Thoracic aorta (tissue), 2 donors: ENCODE data around the gene TNFRSF12A. TPM values are rescaled to one million over a fixed set of nuclear protein-coding genes. Genes with fewer than 3 reads are reported as not detected.

Experiments used
- ATAC-seq: fragments of 150-250 bp; one replicate; pipeline ENCODE4 v1.8.0; 2017; ENCODE audit warnings: low read depth; ENCODE audit not compliant: insufficient number of reproducible peaks, low FRiP score
- DNase-seq: peaks from one replicate; pipeline ENCODE4 v3.0.0-alpha.2; 2020; ENCODE audit warnings: low spot score
- H3K27ac ChIP-seq, 2 donors: fragments of 200-600 bp; sonication (generic); 1 replicate in 1 of 2; 2 replicates in 1 of 2; pipeline ENCODE4 v1.5.1; 2016; ENCODE audit warnings: mild to moderate bottlenecking in 2 of 2, moderate library complexity in 2 of 2
- H3K27me3 ChIP-seq: fragments of 200-600 bp; sonication (generic); replicated peaks from 2 replicates; pipeline ENCODE4 v1.6.0; 2016; ENCODE audit warnings: mild to moderate bottlenecking; ENCODE audit not compliant: insufficient read depth
- H3K36me3 ChIP-seq: fragments of 200-600 bp; sonication (generic); one replicate; pipeline ENCODE4 v1.5.1; 2016
- H3K4me1 ChIP-seq, 2 donors: fragments of 200-600 bp; sonication (generic); 1 replicate in 1 of 2; 2 replicates in 1 of 2; pipeline versions ENCODE4 v1.5.1 to v1.6.0; 2016; ENCODE audit warnings: low read depth in 2 of 2, mild to moderate bottlenecking in 1 of 2; ENCODE audit not compliant: control insufficient read depth in 1 of 2
- H3K4me3 ChIP-seq: fragments of 200-600 bp; sonication (generic); 2 replicates; pipeline ENCODE4 v1.5.1; 2016; ENCODE audit warnings: mild to moderate bottlenecking
- H3K9me3 ChIP-seq: fragments of 200-600 bp; sonication (generic); 2 replicates; pipeline ENCODE4 v1.5.1; 2016
- CTCF ChIP-seq: fragments of 200-600 bp; sonication (generic); IDR thresholded peaks from one replicate; pipeline ENCODE4 v1.5.1; 2019; ENCODE audit warnings: antibody characterized with exemption
- total RNA-seq, 2 donors: library from RNA; depleted of rRNA; stranded (reverse); fragments of >200 nt; gene quantifications; one replicate each; pipeline versions ENCODE4 v1.1.0 to v1.2.3, GENCODE V29; 2016

The TNFRSF12A gene
- total RNA-seq, 2 donors from 2014 or later: 274 to 461 TPM

DNA sequence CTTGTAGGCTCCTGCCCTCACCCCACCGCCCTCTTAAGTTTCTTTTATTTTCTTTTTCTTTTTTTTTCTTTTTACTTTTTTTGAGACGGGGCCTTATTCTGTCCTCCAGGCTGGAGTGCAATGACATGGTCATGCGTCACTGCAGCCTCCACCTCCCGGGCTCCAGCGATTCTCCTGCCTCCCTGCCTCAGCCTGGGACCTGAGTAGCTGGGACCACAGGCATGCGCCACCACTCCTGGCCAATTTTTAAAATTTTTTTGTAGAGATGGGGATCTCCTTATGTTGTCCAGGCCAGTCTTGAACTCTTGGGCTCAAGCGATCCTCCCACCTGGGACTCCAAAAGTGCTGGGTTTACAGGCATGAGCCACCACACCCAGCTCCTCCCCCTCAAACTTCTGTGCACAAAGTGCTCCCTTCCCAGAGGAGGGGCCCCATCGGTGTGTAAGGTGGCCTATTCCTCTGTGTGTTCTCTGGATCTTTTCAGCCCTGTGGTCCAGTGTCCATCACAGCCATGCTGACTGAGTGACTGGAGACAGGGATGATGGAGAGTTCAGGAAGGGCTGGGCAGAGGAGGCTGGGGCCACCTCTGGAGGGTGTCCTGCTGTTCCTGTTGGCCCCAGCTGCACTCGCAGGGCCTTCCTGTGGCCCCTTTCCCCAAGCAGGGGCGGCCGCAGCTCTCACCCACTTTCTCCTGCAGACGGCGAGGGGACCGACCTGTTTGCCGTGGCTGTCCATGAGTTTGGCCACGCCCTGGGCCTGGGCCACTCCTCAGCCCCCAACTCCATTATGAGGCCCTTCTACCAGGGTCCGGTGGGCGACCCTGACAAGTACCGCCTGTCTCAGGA is 36.4 kb downstream of the TNFRSF12A start:
- Histone ChIP-seq H3K4me3 (no peak overlapping the region), H3K27me3 (no peaks in the 10 kb centered on the region), H3K4me1 (peaks cover 11 to 20% of the 10 kb centered on the region in 2 donors), H3K9me3 (no peaks in the 10 kb centered on the region), H3K36me3 (no peaks in the 10 kb centered on the region), H3K27ac (no peak overlapping the region)
- ATAC-seq (no peak), DNase-seq (no peak)
- TF ChIP-seq CTCF: no peak

DNA sequence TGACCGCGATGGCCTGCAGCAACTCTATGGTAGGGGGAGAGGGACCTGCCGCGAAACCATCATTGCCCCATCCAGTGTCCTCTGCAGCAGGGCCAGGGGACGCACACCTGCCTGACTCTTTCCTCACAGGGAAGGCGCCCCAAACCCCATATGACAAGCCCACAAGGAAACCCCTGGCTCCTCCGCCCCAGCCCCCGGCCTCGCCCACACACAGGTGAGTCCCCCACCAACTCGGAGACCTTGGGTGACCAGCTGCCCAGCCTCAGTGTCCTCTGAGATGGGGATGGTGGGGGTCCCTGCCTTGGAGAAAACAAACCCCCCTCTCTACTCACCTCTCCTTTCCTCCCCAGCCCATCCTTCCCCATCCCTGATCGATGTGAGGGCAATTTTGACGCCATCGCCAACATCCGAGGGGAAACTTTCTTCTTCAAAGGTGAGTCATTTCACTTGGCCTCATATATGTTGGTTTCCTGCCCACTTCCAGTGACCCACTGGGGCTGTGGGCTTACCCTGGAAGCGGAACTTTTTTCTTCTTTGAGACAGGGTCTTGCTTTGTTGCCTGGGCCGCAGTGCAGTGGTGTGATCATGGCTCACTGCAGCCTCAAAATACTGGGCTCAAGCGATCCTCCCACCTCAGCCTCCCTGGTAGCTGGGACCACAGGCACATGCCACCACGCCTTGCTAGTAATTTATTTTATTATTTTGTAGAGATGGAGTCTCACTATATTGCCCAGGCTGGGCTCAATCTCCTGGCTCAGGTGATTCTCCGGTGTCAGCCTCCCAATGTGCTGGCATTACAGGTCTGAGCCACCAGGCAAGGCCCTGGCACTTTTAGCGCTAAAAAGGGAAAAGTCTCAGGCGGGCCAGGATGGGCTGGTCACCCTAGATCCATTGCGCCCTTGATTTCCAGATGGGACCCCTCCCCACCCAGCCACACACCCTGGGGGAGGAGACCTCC is 37.3 kb downstream of the TNFRSF12A start:
- no peaks in the 10 kb centered on the region for H3K27me3 ChIP-seq
- H3K4me1 ChIP-seq: peaks cover 11 to 20% of the 10 kb centered on the region in 2 donors
- H3K27ac ChIP-seq: no peak overlapping the region
- ATAC-seq (no peak), DNase-seq (no peak)
- TF ChIP-seq CTCF: no peak
- peak overlapping the region; percentile 94 for H3K4me3 ChIP-seq
- no peaks in the 10 kb centered on the region for H3K36me3 ChIP-seq
- H3K9me3 ChIP-seq: no peaks in the 10 kb centered on the region

DNA sequence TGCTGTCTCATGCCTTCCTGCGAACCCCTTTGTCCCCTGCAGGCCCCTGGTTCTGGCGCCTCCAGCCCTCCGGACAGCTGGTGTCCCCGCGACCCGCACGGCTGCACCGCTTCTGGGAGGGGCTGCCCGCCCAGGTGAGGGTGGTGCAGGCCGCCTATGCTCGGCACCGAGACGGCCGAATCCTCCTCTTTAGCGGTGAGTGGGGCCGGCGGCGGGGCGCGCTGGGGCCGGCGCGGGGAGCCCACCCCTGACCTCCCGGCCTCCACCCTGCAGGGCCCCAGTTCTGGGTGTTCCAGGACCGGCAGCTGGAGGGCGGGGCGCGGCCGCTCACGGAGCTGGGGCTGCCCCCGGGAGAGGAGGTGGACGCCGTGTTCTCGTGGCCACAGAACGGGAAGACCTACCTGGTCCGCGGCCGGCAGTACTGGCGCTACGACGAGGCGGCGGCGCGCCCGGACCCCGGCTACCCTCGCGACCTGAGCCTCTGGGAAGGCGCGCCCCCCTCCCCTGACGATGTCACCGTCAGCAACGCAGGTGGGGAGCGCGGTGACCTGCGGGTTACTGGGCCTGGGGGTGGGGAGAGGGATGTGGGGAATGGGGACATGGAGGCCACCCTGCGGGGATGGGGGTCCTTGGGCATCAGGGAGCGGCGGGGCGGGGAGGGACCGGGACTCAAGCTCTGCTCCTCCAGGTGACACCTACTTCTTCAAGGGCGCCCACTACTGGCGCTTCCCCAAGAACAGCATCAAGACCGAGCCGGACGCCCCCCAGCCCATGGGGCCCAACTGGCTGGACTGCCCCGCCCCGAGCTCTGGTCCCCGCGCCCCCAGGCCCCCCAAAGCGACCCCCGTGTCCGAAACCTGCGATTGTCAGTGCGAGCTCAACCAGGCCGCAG is 38.2 kb downstream of the TNFRSF12A start:
- TF ChIP-seq CTCF: no peak
- no peak for ATAC-seq
- H3K27me3 ChIP-seq: no peaks in the 10 kb centered on the region
- H3K9me3 ChIP-seq: no peaks in the 10 kb centered on the region
- peak overlapping the region in 1 of 2 donors; percentile 41 for H3K27ac ChIP-seq
- H3K4me3 ChIP-seq: peak overlapping the region; percentile 94
- H3K36me3 ChIP-seq: no peaks in the 10 kb centered on the region
- no peak for DNase-seq
- H3K4me1 ChIP-seq: peaks cover 11 to 20% of the 10 kb centered on the region in 2 donors

- peak; percentile 97 for TF ChIP-seq CTCF
- peak; percentile 54 for DNase-seq
- Histone ChIP-seq H3K27ac (peak overlapping the region; percentile 39 to 41), H3K36me3 (no peaks in the 10 kb centered on the region), H3K9me3 (no peaks in the 10 kb centered on the region), H3K4me3 (peak overlapping the region; percentile 94), H3K4me1 (peaks cover 11 to 20% of the 10 kb centered on the region in 2 donors), H3K27me3 (no peaks in the 10 kb centered on the region)
- peak; percentile 85 for ATAC-seq
Measured at GRCh38 chr16:3059041-3059722, 39.0 kb downstream of the TNFRSF12A start.
